ENCODE data around the gene TIMD4.

Gene TIMD4

GRCh38 chr5:156920861-156921431 is 42.1 kb downstream of the TIMD4 start:
- peak in 1 of 2 experiments; percentile 38 for DNase-seq

- DNase-seq = peak; percentile 2 to 38
These were observed 42.8 kb downstream of the TIMD4 start for GRCh38 chr5:156920042-156920860.

GRCh38 chr5:156918311-156918845 is 44.6 kb downstream of the TIMD4 start:
- no peak for DNase-seq

GRCh38 chr5:156914371-156914737 is 48.7 kb downstream of the TIMD4 start:
- DNase-seq = peak; percentile 80 to 85

DNA sequence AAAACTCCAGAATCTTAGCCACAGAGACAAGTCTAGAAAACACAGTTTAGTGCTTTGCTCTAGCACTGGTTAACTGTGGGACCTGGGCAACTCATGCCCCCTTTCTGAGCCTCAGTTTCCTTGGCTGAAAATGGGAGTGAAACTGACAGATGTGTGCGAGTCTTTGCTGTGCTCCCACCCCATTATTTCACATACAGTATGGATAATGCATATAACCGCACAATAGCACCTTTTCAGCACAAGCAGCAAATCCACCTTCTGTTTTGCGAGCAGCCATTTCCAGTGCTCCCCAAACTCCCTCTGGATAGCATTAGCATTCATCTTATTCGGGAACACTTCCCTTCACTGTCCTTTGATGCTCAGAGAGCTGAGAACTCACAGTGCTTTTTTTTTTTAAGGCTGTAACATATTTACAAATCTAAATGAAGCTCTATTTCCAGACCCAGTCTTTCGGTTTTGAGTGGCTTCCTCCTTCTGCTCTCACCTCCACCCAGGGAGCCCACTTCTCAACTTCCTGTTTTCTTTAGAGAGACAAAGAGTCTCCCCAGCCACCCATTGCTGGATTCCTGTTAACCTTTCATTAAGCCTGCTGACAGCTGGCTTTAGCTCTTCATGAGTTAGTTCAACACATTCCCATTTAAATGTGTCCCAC is 49.2 kb downstream of the TIMD4 start:
- no peak for DNase-seq

DNA sequence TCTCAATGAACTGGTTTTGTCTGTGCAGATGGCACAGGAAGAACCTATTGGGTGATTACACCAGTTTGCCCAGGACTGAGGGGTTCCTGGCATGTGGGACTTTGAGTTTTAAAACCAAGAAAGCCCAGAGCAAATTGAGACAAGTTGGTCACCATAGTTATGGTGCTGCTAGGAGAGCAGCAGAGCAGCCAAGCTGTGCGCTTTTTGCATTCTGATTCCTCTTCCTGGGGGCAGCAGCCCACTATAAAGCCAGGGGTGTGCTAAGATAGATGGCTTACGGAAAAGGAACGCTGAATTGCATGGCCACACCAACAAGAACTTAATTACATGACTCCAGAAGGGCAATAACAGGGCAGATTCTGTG is 49.7 kb downstream of the TIMD4 start:
- no peak for DNase-seq

GRCh38 chr5:156912869-156913268 is 50.2 kb downstream of the TIMD4 start:
- DNase-seq = no peak

DNA sequence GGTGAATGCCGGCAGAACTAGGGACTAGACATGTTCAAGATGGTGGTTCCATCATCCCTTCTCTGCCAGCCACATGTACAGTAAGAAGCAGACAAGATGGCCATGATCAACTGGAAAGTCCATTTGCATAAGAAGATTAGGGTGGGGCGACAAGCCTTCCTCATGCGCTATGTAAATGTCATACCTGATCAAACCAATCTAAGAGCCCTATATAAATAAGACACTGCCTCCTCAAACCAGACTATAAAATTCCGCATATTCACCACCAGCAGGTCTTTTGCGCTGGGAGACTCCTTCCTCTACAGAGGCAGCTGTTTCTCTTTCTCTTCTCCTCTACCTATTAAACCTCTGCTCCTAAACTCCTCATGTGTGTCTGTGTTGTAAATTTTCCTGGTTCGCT is 53.8 kb downstream of the TIMD4 start:
- no peak for DNase-seq

DNA sequence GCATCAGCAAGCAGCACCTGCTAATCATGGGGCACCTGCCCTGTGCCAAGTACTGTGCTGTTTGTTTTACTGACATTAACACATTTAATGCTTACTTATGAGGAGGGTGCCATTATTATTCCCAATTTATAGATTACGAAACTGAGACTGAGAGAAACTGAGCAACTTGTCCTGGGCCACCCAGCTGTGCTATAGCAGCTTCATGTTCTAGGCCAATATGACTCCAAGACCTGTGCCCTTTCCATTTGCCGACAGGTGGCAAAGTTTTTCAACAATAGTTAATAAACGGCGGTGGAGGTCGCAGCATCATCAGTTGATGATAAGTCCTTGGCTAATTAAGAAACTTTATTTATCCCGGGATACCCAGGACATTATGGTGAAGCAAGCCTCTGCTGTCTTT is 55.4 kb downstream of the TIMD4 start:
- DNase-seq = no peak

DNA sequence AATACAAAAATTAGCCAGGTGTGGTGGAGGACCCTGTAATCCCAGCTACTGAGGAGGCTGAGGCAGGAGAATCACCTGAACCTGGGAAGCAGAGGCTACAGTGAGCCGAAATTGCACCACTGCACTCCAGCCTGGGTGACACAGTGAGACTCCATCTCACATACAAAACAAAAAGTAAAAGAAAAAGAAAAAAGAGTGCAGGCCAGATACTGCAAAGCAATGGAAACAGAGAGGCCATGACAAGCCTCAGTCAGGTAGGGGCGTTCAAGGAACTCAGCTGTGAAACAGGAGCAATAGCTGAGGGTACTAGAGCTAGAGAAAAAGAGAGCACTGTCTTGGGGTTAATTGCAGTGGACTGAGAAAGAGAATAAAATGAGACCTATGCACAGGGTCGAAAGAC is 56.2 kb downstream of the TIMD4 start:
- DNase-seq = no peak

- DNase-seq = no peak
These were observed 66.5 kb downstream of the TIMD4 start for GRCh38 chr5:156896546-156896945.

GRCh38 chr5:156893517-156893916 is 69.5 kb downstream of the TIMD4 start:
- DNase-seq = no peak

- no peak for DNase-seq
These were observed 70.2 kb downstream of the TIMD4 start for GRCh38 chr5:156892864-156893263.

- DNase-seq = no peak
These were observed 70.8 kb downstream of the TIMD4 start for GRCh38 chr5:156892223-156892622.

DNA sequence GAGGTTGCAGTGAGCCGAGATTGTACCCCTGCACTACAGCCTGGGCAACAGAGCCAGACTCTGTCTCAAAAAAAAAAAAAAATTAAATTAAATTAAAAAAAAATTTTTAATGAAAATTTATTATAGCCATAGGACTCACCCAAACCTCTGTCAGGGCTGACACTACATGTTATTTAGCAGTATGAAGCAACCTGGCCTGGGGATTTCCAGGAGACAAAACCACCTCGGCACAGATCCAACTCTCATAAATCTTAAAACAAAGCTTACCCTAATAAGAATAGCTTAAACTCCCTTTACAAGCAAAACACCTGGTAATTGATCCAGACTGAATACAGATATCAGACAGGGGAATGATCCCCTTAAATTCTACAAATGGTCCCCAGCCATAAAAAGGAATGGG is 74.5 kb downstream of the TIMD4 start:
- DNase-seq = no peak

- DNase-seq = no peak
These were observed 79.6 kb downstream of the TIMD4 start for GRCh38 chr5:156883316-156883875.

DNA sequence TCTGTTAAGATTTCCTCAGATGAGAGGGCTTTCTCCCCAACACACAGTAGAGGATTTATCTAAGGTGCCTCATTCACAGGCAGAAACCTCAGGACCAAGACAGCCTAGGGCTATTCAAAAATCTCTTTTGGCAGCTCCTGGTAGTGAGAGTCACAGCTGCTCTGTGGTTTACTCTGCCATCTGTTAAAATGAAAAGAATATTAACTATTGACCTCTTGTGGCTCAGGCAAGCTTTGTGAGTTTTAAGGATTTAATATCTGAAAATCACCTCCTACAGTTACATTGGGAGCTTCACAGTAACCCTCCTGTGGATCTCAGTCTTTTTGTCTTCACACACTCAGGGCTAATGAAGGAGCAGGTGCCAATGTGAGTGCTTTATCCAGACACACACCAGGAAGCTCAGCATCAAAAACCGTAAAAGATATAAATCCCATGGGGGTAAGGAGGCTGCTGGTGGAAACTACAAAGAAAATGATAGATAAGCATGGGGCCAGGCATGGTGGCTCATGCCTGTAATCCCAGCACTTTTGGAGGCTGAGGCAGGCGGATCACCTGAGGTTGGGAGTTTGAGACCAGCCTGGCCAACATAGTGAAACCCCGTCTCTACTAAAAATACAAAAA is 83.3 kb downstream of the TIMD4 start:
- no peak for DNase-seq

- no peak for DNase-seq
These were observed 91.8 kb downstream of the TIMD4 start for GRCh38 chr5:156871212-156871611.

DNA sequence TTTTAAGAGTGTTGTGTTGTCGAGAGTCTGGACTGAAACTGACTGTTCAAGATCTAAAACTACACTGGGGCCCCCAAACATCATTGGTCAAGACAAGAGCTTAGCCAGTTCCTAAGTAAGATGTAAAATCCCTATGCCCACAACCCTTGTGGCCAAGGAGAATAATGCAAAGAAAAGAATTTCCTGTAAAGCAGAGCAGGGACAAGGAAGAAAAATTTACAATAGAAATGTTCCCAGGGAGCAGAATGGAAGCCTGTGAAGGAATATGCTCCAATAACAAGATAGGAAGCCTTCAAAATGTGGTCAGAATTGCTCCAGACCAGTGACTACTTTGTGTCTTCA is 92.6 kb downstream of the TIMD4 start:
- no peak for DNase-seq
